Lower leg skin (tissue), 3 donors: ENCODE measurements around the gene MOB1A.

ENCODE experiments used
- POLR2A ChIP-seq, 2 donors: fragments of 450-650 bp; IDR thresholded peaks; one replicate each; pipeline ENCODE4 v1.6.1; 2016 to 2017; ENCODE audit warnings: antibody characterized with exemption in 2 of 2, mild to moderate bottlenecking in 1 of 2, moderate library complexity in 1 of 2
- TF ChIP-seq, protein P1 (sequence below), 3 donors: fragments of 450-650 bp; IDR thresholded peaks; one replicate each; pipeline ENCODE4 v1.5.1; 2016; ENCODE audit warnings: antibody characterized with exemption in 3 of 3, mild to moderate bottlenecking in 3 of 3, moderate library complexity in 2 of 3

GRCh38 chr2:74164761-74165160, 13.9 kb downstream of the MOB1A start:
- no peak for TF ChIP-seq POLR2A (IDR thresholded peaks at IDR 0.05)
- TF ChIP-seq, protein P1, sequence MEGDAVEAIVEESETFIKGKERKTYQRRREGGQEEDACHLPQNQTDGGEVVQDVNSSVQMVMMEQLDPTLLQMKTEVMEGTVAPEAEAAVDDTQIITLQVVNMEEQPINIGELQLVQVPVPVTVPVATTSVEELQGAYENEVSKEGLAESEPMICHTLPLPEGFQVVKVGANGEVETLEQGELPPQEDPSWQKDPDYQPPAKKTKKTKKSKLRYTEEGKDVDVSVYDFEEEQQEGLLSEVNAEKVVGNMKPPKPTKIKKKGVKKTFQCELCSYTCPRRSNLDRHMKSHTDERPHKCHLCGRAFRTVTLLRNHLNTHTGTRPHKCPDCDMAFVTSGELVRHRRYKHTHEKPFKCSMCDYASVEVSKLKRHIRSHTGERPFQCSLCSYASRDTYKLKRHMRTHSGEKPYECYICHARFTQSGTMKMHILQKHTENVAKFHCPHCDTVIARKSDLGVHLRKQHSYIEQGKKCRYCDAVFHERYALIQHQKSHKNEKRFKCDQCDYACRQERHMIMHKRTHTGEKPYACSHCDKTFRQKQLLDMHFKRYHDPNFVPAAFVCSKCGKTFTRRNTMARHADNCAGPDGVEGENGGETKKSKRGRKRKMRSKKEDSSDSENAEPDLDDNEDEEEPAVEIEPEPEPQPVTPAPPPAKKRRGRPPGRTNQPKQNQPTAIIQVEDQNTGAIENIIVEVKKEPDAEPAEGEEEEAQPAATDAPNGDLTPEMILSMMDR (IDR thresholded peaks at IDR 0.05), result no peak
